Type B pancreatic cell (in vitro differentiated cells): Measurements from ENCODE around the gene EMILIN2. TPM values are rescaled to one million over a fixed set of nuclear protein-coding genes. Genes with fewer than 3 reads are reported as not detected.
A peak's percentile ranks its signal among the peaks of the same experiment; 100 is the strongest.

Experiments
- DNase-seq: peaks from one replicate; pipeline ENCODE4 v3.0.0; 2021; ENCODE audit warnings: mixed read lengths; ENCODE audit not compliant: unreplicated experiment; ENCODE audit errors: extremely low spot score
- H3K27ac Mint-ChIP-seq: 2 replicates; pipeline ENCODE4 v1.8.0; 2021; ENCODE audit warnings: mild to moderate bottlenecking, mixed read lengths
- H3K27me3 Mint-ChIP-seq: 2 replicates; pipeline ENCODE4 v1.8.0; 2021; ENCODE audit warnings: mixed read lengths
- H3K36me3 Mint-ChIP-seq: 2 replicates; pipeline ENCODE4 v1.8.0; 2021; ENCODE audit warnings: mixed read lengths
- H3K4me1 Mint-ChIP-seq: one replicate; pipeline ENCODE4 v1.8.0; 2021; ENCODE audit warnings: mixed read lengths; ENCODE audit not compliant: unreplicated experiment
- H3K4me3 Mint-ChIP-seq: 2 replicates; pipeline ENCODE4 v1.8.0; 2021; ENCODE audit warnings: mild to moderate bottlenecking, mixed read lengths
- H3K9me3 Mint-ChIP-seq: 2 replicates; pipeline ENCODE4 v1.8.0; 2021; ENCODE audit warnings: mixed read lengths
- total RNA-seq: library from RNA; stranded (reverse); gene quantifications from 2 replicates; pipeline ENCODE4 v1.2.1, GENCODE V29; 2021; ENCODE audit warnings: low replicate concordance
- TF ChIP-seq, protein P1 (sequence below): fragments of 200-600 bp; sonication (generic); conservative IDR thresholded peaks from 2 replicates; pipeline ENCODE4 v1.5.0; 2021; ENCODE audit warnings: antibody characterized with exemption, mild to moderate bottlenecking

Gene EMILIN2
- total RNA-seq, 1 donor from 2014 or later = 9.4 TPM

GRCh38 chr18:2907550-2908135, 60.8 kb downstream of the EMILIN2 start:
- Mint-ChIP-seq H3K4me3 (peak overlapping the region; percentile 76), H3K4me1 (peaks cover 7% of the 10 kb centered on the region), H3K27me3 (peaks cover 24% of the 10 kb centered on the region), H3K27ac (no peak overlapping the region), H3K36me3 (peaks cover 6% of the 10 kb centered on the region), H3K9me3 (no peaks in the 10 kb centered on the region)
- TF ChIP-seq, protein P1, sequence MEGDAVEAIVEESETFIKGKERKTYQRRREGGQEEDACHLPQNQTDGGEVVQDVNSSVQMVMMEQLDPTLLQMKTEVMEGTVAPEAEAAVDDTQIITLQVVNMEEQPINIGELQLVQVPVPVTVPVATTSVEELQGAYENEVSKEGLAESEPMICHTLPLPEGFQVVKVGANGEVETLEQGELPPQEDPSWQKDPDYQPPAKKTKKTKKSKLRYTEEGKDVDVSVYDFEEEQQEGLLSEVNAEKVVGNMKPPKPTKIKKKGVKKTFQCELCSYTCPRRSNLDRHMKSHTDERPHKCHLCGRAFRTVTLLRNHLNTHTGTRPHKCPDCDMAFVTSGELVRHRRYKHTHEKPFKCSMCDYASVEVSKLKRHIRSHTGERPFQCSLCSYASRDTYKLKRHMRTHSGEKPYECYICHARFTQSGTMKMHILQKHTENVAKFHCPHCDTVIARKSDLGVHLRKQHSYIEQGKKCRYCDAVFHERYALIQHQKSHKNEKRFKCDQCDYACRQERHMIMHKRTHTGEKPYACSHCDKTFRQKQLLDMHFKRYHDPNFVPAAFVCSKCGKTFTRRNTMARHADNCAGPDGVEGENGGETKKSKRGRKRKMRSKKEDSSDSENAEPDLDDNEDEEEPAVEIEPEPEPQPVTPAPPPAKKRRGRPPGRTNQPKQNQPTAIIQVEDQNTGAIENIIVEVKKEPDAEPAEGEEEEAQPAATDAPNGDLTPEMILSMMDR = no peak
- DNase-seq = no peak

DNA sequence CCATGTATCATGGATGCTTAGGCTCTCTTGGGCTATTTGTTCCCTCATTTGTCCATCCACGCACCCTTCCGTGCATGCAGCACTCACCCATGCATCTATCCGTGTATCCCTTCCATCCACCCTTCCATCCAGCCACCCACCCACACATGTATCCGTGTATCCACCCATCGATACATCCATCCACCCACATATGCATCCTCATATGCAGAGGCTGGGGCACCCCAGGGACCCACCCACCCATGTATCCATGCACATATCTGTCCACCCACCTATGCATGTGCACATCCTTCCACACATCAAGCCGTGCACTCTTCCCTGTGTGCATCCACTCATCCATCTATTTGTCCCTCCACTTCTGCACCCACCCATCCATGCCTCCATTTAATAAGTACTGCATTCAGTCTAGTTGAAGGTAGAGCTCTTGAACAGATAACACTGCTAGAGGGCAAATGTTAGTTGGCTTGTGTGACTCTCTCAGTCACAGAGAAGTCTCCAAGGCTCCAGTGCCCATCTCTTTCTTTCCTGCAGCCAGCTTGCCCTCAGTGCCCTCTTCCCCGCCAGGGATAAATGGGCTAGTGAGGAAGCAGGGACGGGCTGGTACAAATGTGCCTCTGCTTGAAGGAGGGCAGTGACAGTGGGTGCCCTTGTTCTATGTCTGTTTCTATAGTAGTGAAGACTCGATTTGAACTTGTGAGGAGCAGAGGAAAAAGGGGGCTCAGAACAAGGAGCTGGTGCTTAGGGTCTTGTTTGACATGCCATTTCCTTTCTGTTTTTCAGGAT, 61.5 kb downstream of the EMILIN2 start:
- TF ChIP-seq, protein P1 = no peak
- peak; percentile 44 for DNase-seq
- Mint-ChIP-seq H3K9me3 (no peaks in the 10 kb centered on the region), H3K27me3 (peaks cover 24% of the 10 kb centered on the region), H3K27ac (no peak overlapping the region), H3K4me3 (peak overlapping the region; percentile 71), H3K4me1 (peaks cover 7% of the 10 kb centered on the region), H3K36me3 (peaks cover 6% of the 10 kb centered on the region)

DNA sequence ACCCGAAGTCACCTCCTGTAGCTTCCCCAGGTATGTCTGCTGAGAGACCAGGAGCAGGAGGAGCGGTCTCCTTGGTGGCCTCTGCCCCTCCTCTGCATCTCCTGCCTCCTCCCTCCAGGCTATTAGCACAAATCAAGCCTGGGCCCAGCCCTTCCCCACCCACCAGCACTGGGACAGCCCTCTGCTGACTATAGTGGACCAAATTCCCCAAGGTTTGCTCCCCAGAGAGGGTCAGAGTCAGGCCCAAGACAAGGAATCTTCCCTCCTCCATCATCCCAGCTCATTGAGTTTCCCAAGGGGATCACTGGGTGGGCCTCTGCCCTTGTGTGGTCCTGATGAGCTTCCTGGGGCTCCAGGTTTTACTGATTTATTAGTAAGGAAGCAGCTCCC, 62.1 kb downstream of the EMILIN2 start:
- TF ChIP-seq, protein P1 = no peak

GRCh38 chr18:2909431-2910140, 62.8 kb downstream of the EMILIN2 start:
- H3K9me3 Mint-ChIP-seq = no peaks in the 10 kb centered on the region
- H3K27me3 Mint-ChIP-seq = peaks cover 24% of the 10 kb centered on the region
- no peak overlapping the region for H3K4me3 Mint-ChIP-seq
- no peak overlapping the region for H3K27ac Mint-ChIP-seq
- TF ChIP-seq, protein P1 = no peak
- H3K36me3 Mint-ChIP-seq = peaks cover 6% of the 10 kb centered on the region
- peaks cover 7% of the 10 kb centered on the region for H3K4me1 Mint-ChIP-seq
- peak; percentile 64 for DNase-seq

More for the DNA sequence above, 62.1 kb downstream of the EMILIN2 start:
- Mint-ChIP-seq H3K4me3 (no peak overlapping the region), H3K27ac (no peak overlapping the region), H3K36me3 (peaks cover 6% of the 10 kb centered on the region), H3K9me3 (no peaks in the 10 kb centered on the region), H3K27me3 (peaks cover 24% of the 10 kb centered on the region), H3K4me1 (peaks cover 7% of the 10 kb centered on the region)
- DNase-seq = peak; percentile 62

- H3K27ac Mint-ChIP-seq = no peak overlapping the region
- TF ChIP-seq, protein P1 = no peak
- no peaks in the 10 kb centered on the region for H3K9me3 Mint-ChIP-seq
- H3K4me3 Mint-ChIP-seq = no peak overlapping the region
- H3K36me3 Mint-ChIP-seq = peaks cover 6% of the 10 kb centered on the region
- peaks cover 24% of the 10 kb centered on the region for H3K27me3 Mint-ChIP-seq
- no peak for DNase-seq
- H3K4me1 Mint-ChIP-seq = peaks cover 7% of the 10 kb centered on the region
These were observed 63.5 kb downstream of the EMILIN2 start for GRCh38 chr18:2910261-2910660.
